ENCODE data around the gene CYREN. TPM values are rescaled to one million over a fixed set of nuclear protein-coding genes. Genes with fewer than 3 reads are reported as not detected.

Gene CYREN
- total and polyA plus RNA-seq, 2 experiments from 2014 or later = 22.7 to 70.6 TPM

GRCh38 chr7:135158141-135158655, 12.3 kb downstream of the CYREN start:
- ATAC-seq = no peak
- Histone ChIP-seq H3K79me2 (replicated peaks; ENCODE audit: insufficient read depth) (no peaks in the 10 kb centered on the region), H4K20me1 (replicated peaks; ENCODE audit: insufficient read depth) (no peaks in the 10 kb centered on the region), H3K27me3 (ENCODE audit: insufficient read depth) (no peaks in the 10 kb centered on the region), H3K4me3 (no peak overlapping the region), H3F3A (replicated peaks; ENCODE audit: low read depth) (no peaks in the 10 kb centered on the region), H2AFZ (no peak overlapping the region), H3K36me3 (ENCODE audit: insufficient read depth) (peaks cover 14% of the 10 kb centered on the region; the same call in 1 of the 2 replicates), H3K27ac (ENCODE audit: low read depth) (no peak overlapping the region), H3K9me2 (ENCODE audit: insufficient read depth) (peaks cover 4% of the 10 kb centered on the region), H3K4me1 (ENCODE audit: insufficient read depth) (peaks cover 23% of the 10 kb centered on the region), H3K4me2 (no peak overlapping the region)
- Mint-ChIP-seq H3K36me3 (ENCODE audit: low read depth) (peaks cover 83% of the 10 kb centered on the region), H3K4me1 (peaks cover 20% of the 10 kb centered on the region), H3K27ac (no peak overlapping the region), H3K27me3 (ENCODE audit: insufficient read depth, low read depth, poor library complexity) (peaks cover 5% of the 10 kb centered on the region), H3K4me3 (no peak overlapping the region), H3K9me3 (peaks cover 87% of the 10 kb centered on the region)
- no peak for TF ChIP-seq POLR2AphosphoS5 (IDR thresholded peaks at IDR 0.05; ENCODE audit: low read depth)
- no peak for TF ChIP-seq ETS1 (IDR thresholded peaks at IDR 0.05)
- TF ChIP-seq NANOG (IDR thresholded peaks at IDR 0.05; ENCODE audit: borderline replicate concordance) = no peak
- TF ChIP-seq EZH2 (IDR thresholded peaks at IDR 0.05; ENCODE audit: low read depth, unreplicated experiment) = no peak
- no peak for TF ChIP-seq CTCF (conservative IDR thresholded peaks at IDR 0.05; ENCODE audit: low read depth in 2 of 2)
- TF ChIP-seq REST (IDR thresholded peaks at IDR 0.05; ENCODE audit: unreplicated experiment) = no peak
- no peak for TF ChIP-seq ZNF331 (CRISPR knock-in tag; IDR thresholded peaks at IDR 0.05; ENCODE audit: low read depth)
- TF ChIP-seq EZH2phosphoT487 (IDR thresholded peaks at IDR 0.05; ENCODE audit: unreplicated experiment) = no peak
- no peak for TF ChIP-seq ZNF462 (CRISPR knock-in tag; IDR thresholded peaks at IDR 0.05)
- TF ChIP-seq CREB1 (CRISPR knock-in tag; IDR thresholded peaks at IDR 0.05; ENCODE audit: low read depth) = no peak
- no peak for TF ChIP-seq JUNB (IDR thresholded peaks at IDR 0.05; ENCODE audit: unreplicated experiment)
- no peak for TF ChIP-seq STAT1 (IDR thresholded peaks at IDR 0.05; ENCODE audit: unreplicated experiment)
- no peak for TF ChIP-seq ZNF114 (CRISPR knock-in tag; IDR thresholded peaks at IDR 0.05)
- DNase-seq (ENCODE audit: low spot score) = no peak
